Activated CD8-positive, alpha-beta memory T cell treated with anti-CD3 and anti-CD28 coated beads, Interleukin-2, amount 50 U/mL, for 1 hour (primary cell): Measurements from ENCODE around the gene CDH18.

Source experiments
- DNase-seq: peaks from one replicate; pipeline ENCODE4 v3.0.0-alpha.2; 2020; ENCODE audit errors: extremely low read depth

The CDH18 gene, protein sequence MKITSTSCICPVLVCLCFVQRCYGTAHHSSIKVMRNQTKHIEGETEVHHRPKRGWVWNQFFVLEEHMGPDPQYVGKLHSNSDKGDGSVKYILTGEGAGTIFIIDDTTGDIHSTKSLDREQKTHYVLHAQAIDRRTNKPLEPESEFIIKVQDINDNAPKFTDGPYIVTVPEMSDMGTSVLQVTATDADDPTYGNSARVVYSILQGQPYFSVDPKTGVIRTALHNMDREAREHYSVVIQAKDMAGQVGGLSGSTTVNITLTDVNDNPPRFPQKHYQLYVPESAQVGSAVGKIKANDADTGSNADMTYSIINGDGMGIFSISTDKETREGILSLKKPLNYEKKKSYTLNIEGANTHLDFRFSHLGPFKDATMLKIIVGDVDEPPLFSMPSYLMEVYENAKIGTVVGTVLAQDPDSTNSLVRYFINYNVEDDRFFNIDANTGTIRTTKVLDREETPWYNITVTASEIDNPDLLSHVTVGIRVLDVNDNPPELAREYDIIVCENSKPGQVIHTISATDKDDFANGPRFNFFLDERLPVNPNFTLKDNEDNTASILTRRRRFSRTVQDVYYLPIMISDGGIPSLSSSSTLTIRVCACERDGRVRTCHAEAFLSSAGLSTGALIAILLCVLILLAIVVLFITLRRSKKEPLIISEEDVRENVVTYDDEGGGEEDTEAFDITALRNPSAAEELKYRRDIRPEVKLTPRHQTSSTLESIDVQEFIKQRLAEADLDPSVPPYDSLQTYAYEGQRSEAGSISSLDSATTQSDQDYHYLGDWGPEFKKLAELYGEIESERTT

GRCh38 chr5:19987612-19988361 is at the start of gene CDH18:
TSS of gene CDH18 (minus strand) at chr5:19988200. CDS start at chr5:19838986, 149,214 bp downstream.
- no peak for DNase-seq

DNA sequence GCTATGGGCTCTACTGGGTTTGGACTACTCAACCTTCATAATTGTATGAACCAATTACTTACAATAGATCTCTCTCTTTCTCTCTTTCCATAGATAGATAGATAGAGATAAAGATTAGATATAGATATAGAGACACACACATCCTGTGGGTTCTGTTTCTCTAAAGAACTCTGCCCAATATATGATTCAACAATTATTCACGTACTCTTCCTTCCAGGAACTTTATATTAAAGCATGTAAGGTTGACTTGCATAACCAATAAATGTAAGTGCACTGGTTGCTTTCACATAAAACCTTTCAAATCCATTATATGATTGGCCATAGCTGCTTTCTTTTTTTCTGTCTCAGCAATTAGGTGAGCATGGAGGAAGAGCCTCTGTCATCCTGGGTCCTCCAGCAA is 46.7 kb upstream of the CDH18 start:
- no peak for DNase-seq

GRCh38 chr5:20033881-20034280 is 45.9 kb upstream of the CDH18 start:
- DNase-seq = no peak

- no peak for DNase-seq
Observed at GRCh38 chr5:20032896-20033295, 44.9 kb upstream of the CDH18 start.

- DNase-seq = no peak
Observed at GRCh38 chr5:20030125-20030524, 42.1 kb upstream of the CDH18 start.

- no peak for DNase-seq
Observed at GRCh38 chr5:20029266-20029665, 41.3 kb upstream of the CDH18 start.

DNA sequence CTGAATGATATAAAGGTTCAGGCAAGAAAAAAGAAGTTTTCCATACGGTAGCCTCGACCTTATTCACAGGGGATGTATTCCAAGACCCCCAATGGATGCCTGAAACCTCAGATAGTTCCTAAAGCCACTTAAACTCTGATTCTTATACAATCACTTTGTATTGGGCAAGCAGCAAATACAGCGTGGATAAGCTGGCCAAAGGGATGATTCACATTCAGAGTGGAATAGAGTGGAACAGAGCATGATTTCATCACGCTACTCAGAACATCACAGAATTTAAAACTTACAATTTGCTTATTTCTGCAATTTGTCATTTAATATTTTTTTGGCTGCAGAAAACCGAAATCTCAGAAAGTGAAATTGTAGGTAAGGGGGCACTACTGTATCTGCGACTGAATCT is 40.5 kb upstream of the CDH18 start:
- DNase-seq = no peak

- no peak for DNase-seq
Observed at GRCh38 chr5:20023686-20024180, 35.7 kb upstream of the CDH18 start.

GRCh38 chr5:20020247-20020646 is 32.2 kb upstream of the CDH18 start:
- no peak for DNase-seq

GRCh38 chr5:20017021-20017420 is 29.0 kb upstream of the CDH18 start:
- no peak for DNase-seq

GRCh38 chr5:20000416-20000815 is 12.4 kb upstream of the CDH18 start:
- no peak for DNase-seq

GRCh38 chr5:19988457-19988856 is 457 bp upstream of the CDH18 start:
- DNase-seq = no peak

DNA sequence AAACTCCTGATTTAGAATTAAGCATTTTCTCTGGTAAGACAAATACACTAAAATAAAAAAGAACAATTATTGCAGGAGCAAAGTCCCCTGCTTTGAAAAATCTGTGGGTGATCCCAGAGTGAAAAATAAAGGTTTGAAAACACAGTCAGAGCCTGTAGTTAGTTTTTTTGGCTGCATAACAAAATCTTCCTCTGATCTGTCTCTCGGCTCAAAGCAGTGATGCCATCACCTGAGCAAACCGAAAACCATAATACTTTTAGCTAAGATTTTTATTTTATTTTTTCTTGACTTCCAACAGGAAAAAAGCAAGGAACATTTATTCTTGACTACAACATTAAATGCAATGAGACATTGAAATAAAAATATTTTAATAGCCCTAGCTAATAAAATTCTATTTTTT is 1.2 kb downstream of the CDH18 start:
- no peak for DNase-seq

DNA sequence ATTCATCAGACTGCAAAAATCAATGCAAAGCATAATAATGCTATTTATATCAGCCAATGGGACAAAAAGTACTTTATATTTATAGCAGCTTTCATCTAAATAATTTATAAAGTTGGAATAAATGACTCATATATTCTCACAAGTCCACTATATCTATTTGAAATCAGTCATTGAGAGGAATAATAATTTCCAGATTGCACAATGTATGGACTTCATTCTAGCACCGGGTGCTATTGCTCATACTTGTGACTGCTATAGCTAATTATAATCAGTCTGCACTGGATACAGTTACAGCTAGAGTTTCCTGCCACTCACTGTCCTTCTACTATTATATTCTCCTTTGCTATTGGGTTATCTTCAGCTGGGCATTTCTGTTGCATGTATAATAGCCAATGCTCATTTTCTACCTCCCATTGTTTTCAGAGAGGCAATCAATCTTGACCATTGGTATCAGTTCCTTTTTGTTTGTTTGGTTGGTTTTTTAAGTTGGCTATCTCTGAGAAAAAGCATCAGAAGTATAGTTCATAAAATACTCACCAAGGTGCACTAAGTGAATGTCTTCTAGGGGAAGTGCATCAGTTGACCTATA is 1.9 kb downstream of the CDH18 start:
- DNase-seq = no peak

- no peak for DNase-seq
Observed at GRCh38 chr5:19978476-19978875, 9.5 kb downstream of the CDH18 start.

DNA sequence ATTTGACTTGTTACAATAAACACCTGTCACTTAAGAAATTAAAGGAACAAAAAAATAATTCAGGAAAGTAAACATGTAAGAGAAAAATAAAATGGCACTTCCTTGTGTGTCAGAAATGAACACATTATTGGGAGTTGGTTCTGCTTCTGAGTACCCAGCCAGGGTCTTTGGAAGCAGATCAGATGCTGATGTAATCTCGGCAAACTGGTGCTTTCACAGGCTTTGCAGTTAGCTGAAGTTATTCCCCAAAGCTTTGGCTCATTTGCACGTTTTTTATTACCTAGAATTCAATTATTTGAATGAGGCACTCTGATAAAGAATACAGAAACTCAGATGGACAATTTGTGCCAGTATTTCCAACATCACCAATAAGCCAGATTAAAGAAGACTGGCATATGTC is 10.9 kb downstream of the CDH18 start:
- no peak for DNase-seq

DNA sequence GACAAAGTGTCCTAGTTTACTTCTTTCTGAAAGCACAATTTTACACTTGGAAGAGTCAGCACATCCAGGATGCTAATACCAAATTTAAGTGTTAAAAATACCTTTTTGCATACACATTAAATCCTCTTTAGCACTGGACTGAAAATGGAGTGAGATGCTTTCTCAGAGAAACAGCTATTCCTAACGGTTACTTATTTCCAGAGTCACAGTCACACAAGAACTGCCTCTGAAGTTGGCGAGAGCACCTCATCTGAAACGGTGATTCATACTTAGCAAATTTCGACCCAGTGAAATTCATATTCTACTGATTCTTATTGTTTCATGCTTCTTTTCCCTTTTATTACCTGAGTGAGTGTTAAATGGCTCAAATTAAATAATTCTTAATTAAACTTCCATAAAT is 12.2 kb downstream of the CDH18 start:
- DNase-seq = no peak

DNA sequence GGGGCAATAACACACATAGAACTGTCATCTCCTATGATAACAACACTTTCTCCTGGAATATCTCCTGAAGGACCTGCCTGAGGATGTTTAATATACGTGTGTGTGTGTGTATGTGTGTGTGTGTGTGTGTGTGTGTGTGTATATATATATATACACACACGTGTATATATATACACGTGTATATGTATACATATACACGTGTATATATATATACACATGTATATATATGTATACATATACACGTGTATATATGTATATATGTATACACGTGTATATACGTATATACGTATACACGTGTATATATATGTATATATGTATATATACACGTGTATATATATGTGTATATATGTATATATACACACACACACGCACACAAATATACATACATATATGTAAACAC is 27.5 kb downstream of the CDH18 start:
- DNase-seq = no peak

DNA sequence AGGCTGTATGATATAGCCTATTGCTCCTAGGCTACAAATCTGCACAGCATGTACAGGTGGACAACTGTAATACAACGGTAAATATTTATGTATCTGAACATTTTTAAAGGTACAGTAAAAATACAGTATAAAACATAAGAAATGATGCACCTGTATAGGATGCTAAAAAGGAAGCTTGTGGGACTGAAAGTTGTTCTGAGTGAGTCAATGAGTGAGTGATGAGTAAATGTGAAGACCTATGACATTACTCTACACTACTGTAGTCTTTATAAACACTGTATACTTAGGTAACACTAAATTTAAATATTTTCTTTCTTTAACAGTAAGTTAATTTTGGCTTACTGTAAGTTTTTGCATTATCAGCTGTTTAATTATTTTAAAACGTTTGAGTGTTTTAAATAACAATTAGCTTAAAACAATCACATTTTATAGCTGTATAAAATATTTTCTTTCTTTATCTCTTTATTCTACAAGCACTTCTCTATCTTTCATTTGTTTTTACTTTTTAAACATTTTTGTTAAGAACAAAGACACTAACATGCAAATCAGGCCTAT is 28.1 kb downstream of the CDH18 start:
- DNase-seq = no peak

GRCh38 chr5:19950897-19951296 is 37.1 kb downstream of the CDH18 start:
- no peak for DNase-seq

DNA sequence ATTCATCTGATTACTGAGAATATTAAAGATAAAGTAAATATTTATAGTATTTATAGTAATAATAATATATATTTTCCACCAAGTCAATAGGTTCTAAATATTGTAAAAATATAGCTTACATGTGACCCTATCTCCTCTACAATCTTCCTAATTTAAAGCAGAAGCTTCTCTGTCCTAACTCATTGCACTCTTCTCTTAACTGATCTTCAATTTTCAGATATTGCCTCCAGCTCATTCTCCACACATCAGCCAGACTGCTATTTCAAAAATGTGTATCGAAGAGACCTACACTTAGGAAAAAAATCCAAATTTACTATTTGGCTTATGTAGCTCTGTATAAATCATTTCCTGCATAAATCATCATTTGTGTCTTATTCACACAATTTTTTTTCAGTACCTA is 47.8 kb downstream of the CDH18 start:
- DNase-seq = no peak

- DNase-seq = no peak
Observed at GRCh38 chr5:19930451-19930850, 57.5 kb downstream of the CDH18 start.
